GM12878 (cell line): Measurements from ENCODE around the gene FIBCD1. TPM values are rescaled to one million over a fixed set of nuclear protein-coding genes. Genes with fewer than 3 reads are reported as not detected.

Experiments used
- CBX5 ChIP-seq: sonication (generic); IDR thresholded peaks from 2 replicates; pipeline ENCODE4 v1.6.1; 2016; ENCODE audit warnings: low read depth, moderate library complexity, mild to moderate bottlenecking, inconsistent platforms
- CEBPB ChIP-seq, 2 experiments: fragments of 150-350 bp in 1 of 2; IDR thresholded peaks; 2 replicates each; pipeline ENCODE4 v1.6.1; 2012 to 2014; ENCODE audit warnings: low read depth in 2 of 2, low read length in 2 of 2, borderline replicate concordance in 1 of 2, inconsistent platforms in 1 of 2
- CEBPZ ChIP-seq: fragments of 150-350 bp; IDR thresholded peaks from 2 replicates; pipeline ENCODE4 v1.6.1; 2016; ENCODE audit warnings: low read depth, low read length
- CREB1 ChIP-seq: IDR thresholded peaks from 2 replicates; pipeline ENCODE4 v1.6.1; 2012; ENCODE audit warnings: low read depth, mild to moderate bottlenecking, inconsistent platforms
- E2F8 ChIP-seq: fragments of 450-650 bp; IDR thresholded peaks from 2 replicates; pipeline ENCODE4 v1.6.1; 2018; ENCODE audit warnings: mild to moderate bottlenecking, low read depth, moderate library complexity; ENCODE audit not compliant: partially characterized antibody
- GATAD2B ChIP-seq: fragments of 450-650 bp; conservative IDR thresholded peaks from 2 replicates; pipeline ENCODE4 v1.6.1; 2017; ENCODE audit warnings: low read depth, mild to moderate bottlenecking, moderate library complexity
- KDM1A ChIP-seq: fragments of 200-600 bp; sonication (generic); IDR thresholded peaks from 2 replicates; pipeline ENCODE4 v1.6.1; 2016; ENCODE audit warnings: borderline replicate concordance
- MLLT1 ChIP-seq: fragments of 450-650 bp; IDR thresholded peaks from 2 replicates; pipeline ENCODE4 v1.6.1; 2016; ENCODE audit warnings: mild to moderate bottlenecking
- MYC ChIP-seq: IDR thresholded peaks from 2 replicates; pipeline ENCODE4 v1.6.1; 2011; ENCODE audit warnings: mild to moderate bottlenecking, low read length, moderate library complexity, inconsistent platforms; ENCODE audit not compliant: insufficient read depth, insufficient replicate concordance, insufficient read length, severe bottlenecking
- NR2C2 ChIP-seq: IDR thresholded peaks from 2 replicates; pipeline ENCODE4 v1.6.1; 2011; ENCODE audit warnings: borderline replicate concordance, low read depth; ENCODE audit not compliant: control insufficient read depth, insufficient read length
- RAD51 ChIP-seq: fragments of 450-650 bp; IDR thresholded peaks from 2 replicates; pipeline ENCODE4 v1.6.1; 2016; ENCODE audit warnings: moderate library complexity, mild to moderate bottlenecking, inconsistent platforms
- RB1 ChIP-seq: fragments of 450-650 bp; formaldehyde crosslinking; IDR thresholded peaks from 2 replicates; pipeline ENCODE4 v1.6.1; 2017; ENCODE audit warnings: mild to moderate bottlenecking, borderline replicate concordance
- RBBP5 ChIP-seq: fragments of 200-600 bp; sonication (generic); conservative IDR thresholded peaks from 2 replicates; pipeline ENCODE4 v1.6.1; 2016
- RCOR1 ChIP-seq: conservative IDR thresholded peaks from 2 replicates; pipeline ENCODE4 v1.6.1; 2012; ENCODE audit warnings: low read depth, low read length, improper control_type of control experiment
- SMC3 ChIP-seq: IDR thresholded peaks from 2 replicates; pipeline ENCODE4 v1.6.1; 2011; ENCODE audit warnings: low read length, improper control_type of control experiment, borderline replicate concordance
- SREBF2 ChIP-seq: IDR thresholded peaks from 2 replicates; pipeline ENCODE4 v1.6.1; 2012; ENCODE audit warnings: mild to moderate bottlenecking, low read length
- STAT1 ChIP-seq: fragments of 450-650 bp; conservative IDR thresholded peaks from 2 replicates; pipeline ENCODE4 v1.6.1; 2014; ENCODE audit warnings: antibody characterized with exemption, mild to moderate bottlenecking
- TBL1XR1 ChIP-seq: IDR thresholded peaks from 2 replicates; pipeline ENCODE4 v1.6.1; 2012; ENCODE audit warnings: low read depth, low read length, improper control_type of control experiment
- USF1 ChIP-seq: IDR thresholded peaks from 2 replicates; pipeline ENCODE4 v1.6.1; 2011; ENCODE audit warnings: borderline replicate concordance, low read depth, mild to moderate bottlenecking, moderate library complexity, mixed read lengths, low read length; ENCODE audit not compliant: insufficient read depth; ENCODE audit errors: extremely low read length
- polyA plus RNA-seq, 11 experiments: library from polyadenylated mRNA; depleted of rRNA in 4 of 11; unstranded in 6 of 11; stranded (reverse) in 5 of 11; fragments of >200 nt; fragmentation: Nextera tagmentation in 4 of 11; fragmentation: Illumina TruSeq in 1 of 11; extraction: Ambion mirVana in 4 of 11; extraction: Trizol in 1 of 11; gene quantifications; 1 replicate in 1 of 11; 2 replicates in 10 of 11; pipeline versions ENCODE4 v1.2.1 to v1.2.3, GENCODE V29; 2011 to 2016; ENCODE audit warnings: inconsistent platforms in 2 of 11, missing spikeins in 2 of 11, low read depth in 1 of 11
- total RNA-seq, 4 experiments: library from RNA; depleted of rRNA in 3 of 4; stranded (reverse); fragments of >200 nt in 3 of 4; fragmentation: Illumina TruSeq in 1 of 4; extraction: Trizol in 1 of 4; gene quantifications; 2 replicates each; pipeline versions ENCODE4 v1.2.1 to v1.2.3, GENCODE V29; 2013 to 2021

The FIBCD1 gene
- total and polyA plus RNA-seq, 10 of the 15 experiments (the other 5 are each of a cell fraction or from before 2014, with no cell fraction given), result 0.04 to 0.95 (median 0.25) TPM; not detected in 6

GRCh38 chr9:130870491-130871381, 68.3 kb downstream of the FIBCD1 start (continued):
- TF ChIP-seq CEBPZ (no peak), TBL1XR1 (no peak), NR2C2 (no peak), CREB1 (peak; percentile 75), SREBF2 (no peak), RAD51 (no peak), USF1 (no peak), CBX5 (no peak), RBBP5 (no peak), SMC3 (no peak), CEBPB (IDR thresholded peaks at IDR 0.05; ENCODE audit: borderline replicate concordance in 1 of 2, low read depth in 2 of 2, low read length in 2 of 2) (no peak), KDM1A (no peak), E2F8 (no peak), STAT1 (no peak), RCOR1 (no peak), MLLT1 (no peak), MYC (no peak), GATAD2B (no peak), RB1 (no peak)
